GM18502 (cell line): ENCODE results near the gene DAO.
A peak's percentile ranks its signal among the peaks of the same experiment; 100 is the strongest.
"Not testable (repeated sequence)": the region's sequence is repeated elsewhere in the genome, so short reads cannot be mapped to it uniquely, and the experiment has no call there.

Experiments
- ATAC-seq: cut with Tn5 transposase; IDR thresholded peaks from one replicate; pipeline ENCODE4 v1.9.1; 2021; ENCODE audit warnings: mild to moderate bottlenecking; ENCODE audit not compliant: unreplicated experiment, poor library complexity

The DAO gene

GRCh38 chr12:108879615-108880254, at the start of gene DAO:
TSS of gene DAO (plus strand) at chr12:108880092. CDS start at chr12:108885007, 4,915 bp downstream.
- ATAC-seq = no peak

- ATAC-seq = peak; percentile 55
Observed at GRCh38 chr12:108831309-108831991, 48.4 kb upstream of the DAO start.

- no peak for ATAC-seq
Observed at GRCh38 chr12:108832208-108832607, 47.7 kb upstream of the DAO start.

- ATAC-seq = no peak
Observed at GRCh38 chr12:108832730-108833354, 47.0 kb upstream of the DAO start.

- no peak for ATAC-seq
Observed at GRCh38 chr12:108833355-108833733, 46.5 kb upstream of the DAO start.

- no peak for ATAC-seq
Observed at GRCh38 chr12:108833757-108834472, 46.0 kb upstream of the DAO start.

- no peak for ATAC-seq
Observed at GRCh38 chr12:108835860-108836634, 43.8 kb upstream of the DAO start.

- no peak for ATAC-seq
Observed at GRCh38 chr12:108837239-108837638, 42.7 kb upstream of the DAO start.

- no peak for ATAC-seq
Observed at GRCh38 chr12:108837680-108838079, 42.2 kb upstream of the DAO start.

GRCh38 chr12:108838194-108839017, 41.5 kb upstream of the DAO start:
- peak; percentile 94 for ATAC-seq

GRCh38 chr12:108839018-108839889, 40.6 kb upstream of the DAO start:
- no peak for ATAC-seq

GRCh38 chr12:108839890-108840230, 40.0 kb upstream of the DAO start:
- no peak for ATAC-seq

- no peak for ATAC-seq
Observed at GRCh38 chr12:108840605-108841332, 39.1 kb upstream of the DAO start.

- ATAC-seq = not testable (repeated sequence)
Observed at GRCh38 chr12:108841825-108842224, 38.1 kb upstream of the DAO start.

- no peak for ATAC-seq
Observed at GRCh38 chr12:108842361-108842760, 37.5 kb upstream of the DAO start.

- ATAC-seq = no peak
Observed at GRCh38 chr12:108843187-108843586, 36.7 kb upstream of the DAO start.

- no peak for ATAC-seq
Observed at GRCh38 chr12:108845696-108846095, 34.2 kb upstream of the DAO start.

- ATAC-seq = no peak
Observed at GRCh38 chr12:108846290-108846701, 33.6 kb upstream of the DAO start.
